ENCODE data around the gene TGM6. TPM values are rescaled to one million over a fixed set of nuclear protein-coding genes. Genes with fewer than 3 reads are reported as not detected.

TGM6 gene
- total RNA-seq, 1 experiment from 2014 or later, result not detected

DNA sequence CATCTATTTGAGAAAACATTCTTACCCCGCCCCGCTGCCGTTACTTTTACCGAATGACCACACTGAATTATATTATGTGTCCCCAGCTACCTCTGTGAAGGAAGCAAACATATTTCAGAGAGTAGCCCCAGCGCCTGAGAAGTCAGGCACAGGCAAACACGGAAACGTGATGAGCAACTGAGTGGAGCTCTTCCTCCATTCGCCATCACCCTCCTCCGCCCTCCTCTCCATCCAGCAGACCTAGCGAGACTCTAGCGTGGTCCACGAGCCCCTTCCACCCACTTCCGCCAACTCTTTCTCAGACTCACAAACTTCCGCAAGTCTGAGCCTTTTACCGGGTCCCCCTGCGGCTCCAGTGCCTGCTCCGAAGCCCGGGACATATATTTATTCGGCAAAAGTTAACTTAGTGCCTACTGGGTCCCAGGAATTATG, 89.3 kb downstream of the TGM6 start:
- Histone ChIP-seq H4K20me1 (ENCODE audit: control insufficient read depth, insufficient read depth, insufficient read length) (no peaks in the 10 kb centered on the region), H3K27me3 (ENCODE audit: insufficient read depth, low read length) (no peaks in the 10 kb centered on the region), H2AFZ (ENCODE audit: low read length) (no peak overlapping the region), H3K4me2 (ENCODE audit: insufficient read depth, insufficient read length, low read length) (peak overlapping the region; percentile 65), H3K4me1 (ENCODE audit: insufficient read depth, low read length) (no peaks in the 10 kb centered on the region; the same call in 1 of the 2 replicates), H2AK5ac (ENCODE audit: insufficient read length, low read length) (peak overlapping the region; percentile 47), H3K18ac (ENCODE audit: insufficient read length, low read depth, low read length) (peak overlapping the region; percentile 95), H3K27ac (ENCODE audit: insufficient read length, low read depth, low read length) (peak overlapping the region; percentile 48), H3T11ph (ENCODE audit: low read length) (no peak overlapping the region), H4K8ac (replicated peaks; ENCODE audit: insufficient read length, low read depth, low read length) (peak overlapping the region; percentile 97), H3K23me2 (ENCODE audit: insufficient read length, low read depth, low read length, poor library complexity, severe bottlenecking) (peaks cover 10% of the 10 kb centered on the region), H2BK15ac (ENCODE audit: low read depth, low read length) (no peak overlapping the region), H3K9ac (ENCODE audit: extremely low read depth, insufficient read length, low read length) (peak overlapping the region; percentile 97), H4K5ac (ENCODE audit: insufficient read length, low read depth, low read length) (peak overlapping the region; percentile 97), H2BK20ac (ENCODE audit: low read depth, low read length, poor library complexity, severe bottlenecking) (no peak overlapping the region), H2BK12ac (ENCODE audit: insufficient read length, low read depth, low read length) (no peak overlapping the region), H2BK120ac (ENCODE audit: low read depth, low read length, poor library complexity, severe bottlenecking) (peak overlapping the region; percentile 92), H3K14ac (ENCODE audit: insufficient read depth, low read length) (peak overlapping the region; percentile 99), H4K91ac (ENCODE audit: insufficient read length, low read depth, low read length) (peak overlapping the region; percentile 96), H3K4ac (ENCODE audit: low read depth, low read length) (peak overlapping the region; percentile 98), H3K56ac (ENCODE audit: insufficient read length, low read depth, low read length) (peak overlapping the region; percentile 35), H3K79me1 (ENCODE audit: insufficient read depth, low read depth, low read length, poor library complexity, severe bottlenecking) (peaks cover 8% of the 10 kb centered on the region), H3K23ac (ENCODE audit: insufficient read length, low read depth, low read length) (no peak overlapping the region), H3K9me3 (ENCODE audit: control insufficient read depth, low read depth, low read length) (no peaks in the 10 kb centered on the region), H3K79me2 (ENCODE audit: insufficient read depth, low read length) (peaks cover 39% of the 10 kb centered on the region), H2BK5ac (ENCODE audit: insufficient read length, low read length) (peak overlapping the region; percentile 92)
- TF ChIP-seq, protein P1, sequence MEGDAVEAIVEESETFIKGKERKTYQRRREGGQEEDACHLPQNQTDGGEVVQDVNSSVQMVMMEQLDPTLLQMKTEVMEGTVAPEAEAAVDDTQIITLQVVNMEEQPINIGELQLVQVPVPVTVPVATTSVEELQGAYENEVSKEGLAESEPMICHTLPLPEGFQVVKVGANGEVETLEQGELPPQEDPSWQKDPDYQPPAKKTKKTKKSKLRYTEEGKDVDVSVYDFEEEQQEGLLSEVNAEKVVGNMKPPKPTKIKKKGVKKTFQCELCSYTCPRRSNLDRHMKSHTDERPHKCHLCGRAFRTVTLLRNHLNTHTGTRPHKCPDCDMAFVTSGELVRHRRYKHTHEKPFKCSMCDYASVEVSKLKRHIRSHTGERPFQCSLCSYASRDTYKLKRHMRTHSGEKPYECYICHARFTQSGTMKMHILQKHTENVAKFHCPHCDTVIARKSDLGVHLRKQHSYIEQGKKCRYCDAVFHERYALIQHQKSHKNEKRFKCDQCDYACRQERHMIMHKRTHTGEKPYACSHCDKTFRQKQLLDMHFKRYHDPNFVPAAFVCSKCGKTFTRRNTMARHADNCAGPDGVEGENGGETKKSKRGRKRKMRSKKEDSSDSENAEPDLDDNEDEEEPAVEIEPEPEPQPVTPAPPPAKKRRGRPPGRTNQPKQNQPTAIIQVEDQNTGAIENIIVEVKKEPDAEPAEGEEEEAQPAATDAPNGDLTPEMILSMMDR (conservative IDR thresholded peaks at IDR 0.05), result no peak
- peaks cover 8% of the 10 kb centered on the region for H3K27me3 Mint-ChIP-seq (ENCODE audit: low read depth)
- peaks cover 0 to 5% of the 10 kb centered on the region in 2 experiments; a peak in 3 of 5 replicates for H3K9me3 Mint-ChIP-seq
- H3K4me1 Mint-ChIP-seq, result peaks cover 23 to 30% of the 10 kb centered on the region in 2 experiments
- no peak for DNase-seq
- peak overlapping the region; percentile 99 to 100 for H3K4me3 Mint-ChIP-seq
- peak overlapping the region; percentile 100 for H3K27ac Mint-ChIP-seq
- no CpG with 5 or more reads among the region's 19 CpGs for WGBS (ENCODE audit: extremely low coverage, insufficient read length, low lambda C conversion rate)
- H3K36me3 Mint-ChIP-seq (ENCODE audit: insufficient read depth in 1 of 3, low read depth in 3 of 3), result peaks cover 41 to 52% (median 49%) of the 10 kb centered on the region in 3 experiments

Data from H9 (cell line).